MM.1S (cell line): ENCODE results near the gene MANBA.

ENCODE experiments used
- CTCF ChIP-seq: fragments of 300-600 bp; sonication (generic); IDR thresholded peaks from 2 replicates; pipeline ENCODE4 v1.5.1; 2016; ENCODE audit warnings: antibody characterized with exemption, low read length, mixed read lengths
- EZH2 ChIP-seq: fragments of 300-600 bp; sonication (generic); optimal IDR thresholded peaks from 2 replicates; pipeline ENCODE3; 2017; ENCODE audit warnings: low read depth, mild to moderate bottlenecking, antibody characterized with exemption, low read length, mixed read lengths
- EZH2phosphoT487 ChIP-seq: fragments of 300-600 bp; sonication (generic); IDR thresholded peaks from 2 replicates; pipeline ENCODE4 v1.6.1; 2018; ENCODE audit warnings: antibody characterized with exemption, low read length

- no peak for TF ChIP-seq EZH2phosphoT487
- no peak for TF ChIP-seq CTCF
- TF ChIP-seq EZH2: no peak
Measured at GRCh38 chr4:102794999-102795398, 34.2 kb upstream of the MANBA start.
